IMR-90 (cell line): ENCODE results near the gene TBX4. TPM values are rescaled to one million over a fixed set of nuclear protein-coding genes. Genes with fewer than 3 reads are reported as not detected.

Source experiments
- ATAC-seq: fragments of 200-7000 bp; cut with Tn5 transposase; 2 replicates; pipeline ENCODE4 v1.9.1; 2020; ENCODE audit warnings: low read depth, mild to moderate bottlenecking, moderate library complexity
- BruUV-seq: library from RNA; stranded (reverse); fragments of 400-500 nt; replicated peaks from 2 replicates; lab custom pipeline; 2021; lab: Mats Ljungman, UMichigan
- CTCF ChIA-PET: fragments of 300-600 bp; formaldehyde crosslinking; extraction: SDS; loops from one replicate; lab custom pipeline; 2021; ENCODE audit warnings: antibody characterized with exemption; lab: Yijun Ruan, JAX
- POLR2A ChIA-PET: fragments of 300-600 bp; sonication (Branson Sonifier 250); formaldehyde crosslinking; loops from one replicate; lab custom pipeline; 2022; ENCODE audit warnings: antibody characterized with exemption; ENCODE audit not compliant: unreplicated experiment; lab: Charles Lee
- DNase-seq: peaks from one replicate; pipeline ENCODE4 v3.0.0; 2013
- H2AFZ ChIP-seq: replicated peaks from 2 replicates; pipeline ENCODE3; 2013; ENCODE audit warnings: low read length, mild to moderate bottlenecking; ENCODE audit not compliant: poor library complexity
- H2AK5ac ChIP-seq: 2 replicates; pipeline ENCODE4 v1.6.1; 2013; ENCODE audit warnings: low read depth, low read length, inconsistent platforms
- H2AK9ac ChIP-seq: replicated peaks from 2 replicates; pipeline ENCODE3; 2013; ENCODE audit warnings: mild to moderate bottlenecking, low read depth, low read length, moderate library complexity; ENCODE audit not compliant: poor library complexity
- H2BK120ac ChIP-seq: 2 replicates; pipeline ENCODE4 v1.6.1; 2013; ENCODE audit warnings: low read depth, low read length, inconsistent platforms
- H2BK15ac ChIP-seq: 3 replicates; pipeline ENCODE4 v1.6.1; 2013; ENCODE audit warnings: low read depth, low read length, inconsistent platforms
- H2BK20ac ChIP-seq: 2 replicates; pipeline ENCODE4 v1.6.1; 2013; ENCODE audit warnings: low read depth, mild to moderate bottlenecking, inconsistent platforms, low read length, moderate library complexity
- H2BK5ac ChIP-seq: 2 replicates; pipeline ENCODE4 v1.6.1; 2013; ENCODE audit warnings: mild to moderate bottlenecking, low read depth, low read length, inconsistent platforms; ENCODE audit not compliant: poor library complexity, severe bottlenecking
- H3K14ac ChIP-seq: replicated peaks from 2 replicates; pipeline ENCODE4 v1.6.1; 2013; ENCODE audit warnings: low read depth, low read length, inconsistent platforms
- H3K18ac ChIP-seq: 2 replicates; pipeline ENCODE4 v1.6.1; 2013; ENCODE audit warnings: low read depth, low read length, control low read depth
- H3K23ac ChIP-seq: 2 replicates; pipeline ENCODE4 v1.6.1; 2013; ENCODE audit warnings: low read depth, low read length, inconsistent platforms
- H3K27ac ChIP-seq: 2 replicates; pipeline ENCODE4 v1.5.1; 2013; ENCODE audit warnings: mild to moderate bottlenecking, control low read depth, low read length; ENCODE audit not compliant: insufficient read depth
- H3K27me3 ChIP-seq: 2 replicates; pipeline ENCODE4 v1.6.1; 2013; ENCODE audit warnings: low read length; ENCODE audit not compliant: control insufficient read depth, insufficient read depth
- H3K36me3 ChIP-seq: 2 replicates; pipeline ENCODE4 v1.6.1; 2013; ENCODE audit warnings: low read length, mixed read lengths; ENCODE audit not compliant: control insufficient read depth, insufficient read depth
- H3K4ac ChIP-seq: 2 replicates; pipeline ENCODE4 v1.6.1; 2013; ENCODE audit warnings: low read depth, low read length, inconsistent platforms
- H3K4me1 ChIP-seq: 2 replicates; pipeline ENCODE4 v1.6.1; 2013; ENCODE audit warnings: low read length, mixed read lengths; ENCODE audit not compliant: control insufficient read depth, insufficient read depth
- H3K4me2 ChIP-seq: 2 replicates; pipeline ENCODE4 v1.6.1; 2013; ENCODE audit warnings: low read depth, mild to moderate bottlenecking, control low read depth, low read length, moderate library complexity
- H3K4me3 ChIP-seq: 2 replicates; pipeline ENCODE4 v1.5.1; 2013; ENCODE audit warnings: low read depth, mild to moderate bottlenecking, control low read depth, low read length, moderate library complexity; ENCODE audit not compliant: insufficient read depth
- H3K56ac ChIP-seq: 2 replicates; pipeline ENCODE4 v1.6.1; 2013; ENCODE audit warnings: low read length, inconsistent platforms; ENCODE audit not compliant: insufficient read depth; ENCODE audit errors: extremely low read depth
- H3K79me1 ChIP-seq, 2 experiments: 2 replicates each; pipeline ENCODE4 v1.6.1; 2013; ENCODE audit warnings: low read length in 2 of 2, inconsistent platforms in 1 of 2, low read depth in 1 of 2
- H3K9ac ChIP-seq: 2 replicates; pipeline ENCODE4 v1.6.1; 2013; ENCODE audit warnings: low read depth, low read length, control low read depth
- H3K9me1 ChIP-seq: 2 replicates; pipeline ENCODE4 v1.6.1; 2013; ENCODE audit warnings: low read length, inconsistent platforms; ENCODE audit not compliant: insufficient read depth
- H3K9me3 ChIP-seq: 2 replicates; pipeline ENCODE4 v1.6.1; 2013; ENCODE audit warnings: low read length; ENCODE audit not compliant: control insufficient read depth, insufficient read depth
- H4K20me1 ChIP-seq: 2 replicates; pipeline ENCODE4 v1.6.1; 2013; ENCODE audit warnings: low read length, inconsistent platforms; ENCODE audit not compliant: insufficient read depth
- H4K5ac ChIP-seq: 2 replicates; pipeline ENCODE4 v1.6.1; 2013; ENCODE audit warnings: mild to moderate bottlenecking, low read depth, low read length, control low read depth
- H4K8ac ChIP-seq, 2 experiments: 2 replicates each; pipeline ENCODE4 v1.6.1; 2013; ENCODE audit warnings: low read depth in 2 of 2, low read length in 2 of 2, control low read depth in 1 of 2, inconsistent platforms in 1 of 2
- H4K91ac ChIP-seq: 2 replicates; pipeline ENCODE4 v1.6.1; 2013; ENCODE audit warnings: low read depth, low read length, inconsistent platforms; ENCODE audit not compliant: insufficient read depth
- BHLHE40 ChIP-seq: fragments of 150-350 bp; IDR thresholded peaks from 2 replicates; pipeline ENCODE4 v1.6.1; 2016; ENCODE audit warnings: mild to moderate bottlenecking, low read depth, low read length
- CEBPB ChIP-seq: IDR thresholded peaks from 2 replicates; pipeline ENCODE4 v1.6.1; 2012; ENCODE audit warnings: low read depth, low read length, improper control_type of control experiment
- FOS ChIP-seq: fragments of 150-350 bp; IDR thresholded peaks from 2 replicates; pipeline ENCODE4 v1.6.1; 2016; ENCODE audit warnings: low read depth, low read length
- NFE2L2 ChIP-seq: fragments of 150-350 bp; IDR thresholded peaks from 2 replicates; pipeline ENCODE4 v1.6.1; 2016; ENCODE audit warnings: low read depth, mild to moderate bottlenecking, low read length
- RAD21 ChIP-seq: IDR thresholded peaks from 2 replicates; pipeline ENCODE4 v1.6.1; 2012; ENCODE audit warnings: low read length, improper control_type of control experiment
- RCOR1 ChIP-seq: IDR thresholded peaks from 2 replicates; pipeline ENCODE4 v1.6.1; 2012; ENCODE audit warnings: mild to moderate bottlenecking, low read length, improper control_type of control experiment; ENCODE audit not compliant: insufficient replicate concordance
- SMC3 ChIP-seq: fragments of 150-350 bp; IDR thresholded peaks from 2 replicates; pipeline ENCODE4 v1.6.1; 2016; ENCODE audit warnings: low read depth, mild to moderate bottlenecking, antibody characterized with exemption, low read length, moderate library complexity
- WGBS, 2 experiments: methylation state at CpG; one replicate each; pipeline versions ENCODE4 v1.1.5 to v1.1.7; 2013; ENCODE audit warnings: missing lambda C conversion rate in 2 of 2; ENCODE audit not compliant: insufficient read length in 1 of 2; ENCODE audit errors: extremely low coverage in 2 of 2; 5-methylcytosine and 5-hydroxymethylcytosine counted together
- dilution Hi-C: fragments of 300-500 bp; cut with HindIII; formaldehyde crosslinking; loops from one replicate; pipeline ENCODE4 v1.14.3; 2018; ENCODE audit warnings: low sequenced_read_pairs; ENCODE audit not compliant: unreplicated experiment
- in situ Hi-C: fragments of 300-500 bp; cut with MboI; formaldehyde crosslinking; loops from 3 replicates; pipeline ENCODE4 v1.14.3; 2019; ENCODE audit warnings: low sequenced_read_pairs, inconsistent platforms, mixed read lengths
- intact Hi-C: fragments of 100-400 bp; cut with micrococcal nuclease; formaldehyde crosslinking; loops from 2 replicates; pipeline ENCODE4 v1.10.0; 2022
- polyA plus RNA-seq, 3 experiments: library from polyadenylated mRNA; depleted of rRNA; stranded (reverse); fragments of >200 nt; gene quantifications; 2 replicates each; pipeline ENCODE4 v1.2.3, GENCODE V29; 2012; ENCODE audit warnings: low replicate concordance in 1 of 3
- total RNA-seq: library from RNA; depleted of rRNA; stranded (reverse); fragments of >200 nt; gene quantifications from 2 replicates; pipeline ENCODE4 v1.2.3, GENCODE V29; 2012
- TF ChIP-seq, protein P1 (sequence below): fragments of 150-350 bp; IDR thresholded peaks from 2 replicates; pipeline ENCODE4 v1.6.1; 2017; ENCODE audit warnings: mild to moderate bottlenecking, antibody characterized with exemption, low read length, low read depth

TBX4 gene
- total and polyA plus RNA-seq, 2 of the 4 experiments (the other 2 are of a cell fraction) = 0.05 TPM; not detected in 1

DNA sequence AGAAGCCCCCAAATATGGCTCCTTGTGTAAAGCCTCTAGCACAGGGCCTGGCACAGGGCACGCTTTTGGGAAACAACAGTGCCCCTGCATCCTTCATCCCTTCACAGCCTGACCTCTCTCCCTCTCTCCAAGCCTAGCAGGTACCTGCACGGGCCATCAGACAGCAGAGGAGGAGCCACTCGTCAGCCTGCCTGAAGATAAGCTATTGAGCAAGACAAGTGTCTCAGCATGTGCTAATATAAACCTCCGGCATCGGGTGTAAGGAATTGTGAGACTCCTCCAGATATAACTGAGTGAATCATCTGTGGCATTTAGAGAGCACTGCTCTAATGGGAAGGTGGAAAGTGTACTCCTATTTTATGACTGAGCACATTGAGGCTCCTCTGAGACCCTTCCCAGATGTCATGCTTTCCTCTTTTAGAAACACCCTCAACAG is 38.3 kb downstream of the TBX4 start:
- 0 out of 3 replicates have a peak overlapping the region, but pooled peaks have one; percentile 33 for H2BK15ac ChIP-seq
- peak overlapping the region; percentile 20; the same call in 1 of the 2 replicates for H4K91ac ChIP-seq
- no peak overlapping the region for H3K14ac ChIP-seq
- H3K79me1 ChIP-seq = no peaks in the 10 kb centered on the region
- H2AK9ac ChIP-seq = peak overlapping the region; percentile 13
- peaks cover 10% of the 10 kb centered on the region; the same call in 1 of the 2 replicates for H3K9me1 ChIP-seq
- H3K23ac ChIP-seq = no peak overlapping the region
- H3K27ac ChIP-seq = no peak overlapping the region
- dilution Hi-C loops = no loop called here
- 0 out of 2 replicates have a peak, but pooled peaks cover 2% of the 10 kb centered on the region for H3K27me3 ChIP-seq
- ATAC-seq (peak; percentile 96), DNase-seq (peak; percentile 90)
- H2AFZ ChIP-seq = peak overlapping the region; percentile 4
- no peak overlapping the region for H3K4me3 ChIP-seq
- peak overlapping the region; percentile 21; the same call in 1 of the 2 replicates for H4K5ac ChIP-seq
- no peak overlapping the region for H3K9ac ChIP-seq
- peak overlapping the region; percentile 21; the same call in 1 of the 2 replicates for H3K18ac ChIP-seq
- TF ChIP-seq, protein P1, sequence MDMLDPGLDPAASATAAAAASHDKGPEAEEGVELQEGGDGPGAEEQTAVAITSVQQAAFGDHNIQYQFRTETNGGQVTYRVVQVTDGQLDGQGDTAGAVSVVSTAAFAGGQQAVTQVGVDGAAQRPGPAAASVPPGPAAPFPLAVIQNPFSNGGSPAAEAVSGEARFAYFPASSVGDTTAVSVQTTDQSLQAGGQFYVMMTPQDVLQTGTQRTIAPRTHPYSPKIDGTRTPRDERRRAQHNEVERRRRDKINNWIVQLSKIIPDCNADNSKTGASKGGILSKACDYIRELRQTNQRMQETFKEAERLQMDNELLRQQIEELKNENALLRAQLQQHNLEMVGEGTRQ = no peak
- TF ChIP-seq FOS (peak; percentile 63), CEBPB (peak; percentile 98), RAD21 (no peak), RCOR1 (peak; percentile 84), BHLHE40 (peak; percentile 92), NFE2L2 (0 out of 2 replicates have a peak, but pooled peaks have one; percentile 15), SMC3 (no peak)
- H3K36me3 ChIP-seq = no peaks in the 10 kb centered on the region
- H4K8ac ChIP-seq = no peak overlapping the region
- peak overlapping the region; percentile 43 for H2BK120ac ChIP-seq
- peak overlapping the region; percentile 62 for H2AK5ac ChIP-seq
- H3K4me1 ChIP-seq = peaks cover 15% of the 10 kb centered on the region
- H4K20me1 ChIP-seq = no peaks in the 10 kb centered on the region
- H2BK5ac ChIP-seq = peak overlapping the region; percentile 31
- CTCF ChIA-PET = interaction anchor here (0.5 kb wide), 1 partner anchor 168 kb away, joined by 3 read pairs; no protein-coding TSS in a partner anchor
- H3K9me3 ChIP-seq = no peaks in the 10 kb centered on the region
- peak overlapping the region; percentile 63 for H3K4me2 ChIP-seq
- H3K56ac ChIP-seq = no peak overlapping the region
- H3K4ac ChIP-seq = peak overlapping the region; percentile 57; the same call in 1 of the 2 replicates
- no CpG with 5 or more reads among the region's 5 CpGs for WGBS, 2 experiments
- no peak overlapping the region for H2BK20ac ChIP-seq
- intact Hi-C loops = no loop called here
- in situ Hi-C loops = no loop called here
- POLR2A ChIA-PET = no interaction called here
- BruUV-seq = no TSS peak
